Caki2 (cell line): Measurements from ENCODE around the gene KIF23. TPM values are rescaled to one million over a fixed set of nuclear protein-coding genes. Genes with fewer than 3 reads are reported as not detected.

Experiments
- DNase-seq: peaks from one replicate; pipeline ENCODE4 v3.0.0-alpha.2; 2015; ENCODE audit warnings: low read depth
- in situ Hi-C: cut with HindIII; loops from 2 replicates; pipeline ENCODE4 v1.10.0; 2016; ENCODE audit warnings: low sequenced_read_pairs, low pct_unique_long_range_greater_than_20kb, mixed read lengths
- total RNA-seq: library from RNA; depleted of rRNA; stranded (reverse); fragments of >200 nt; shearing (Covaris generic); gene quantifications from 2 replicates; pipeline ENCODE4 v1.2.3, GENCODE V29; 2014; ENCODE audit warnings: low replicate concordance

KIF23 gene
- total RNA-seq, 1 experiment from 2014 or later: 25.1 TPM

DNA sequence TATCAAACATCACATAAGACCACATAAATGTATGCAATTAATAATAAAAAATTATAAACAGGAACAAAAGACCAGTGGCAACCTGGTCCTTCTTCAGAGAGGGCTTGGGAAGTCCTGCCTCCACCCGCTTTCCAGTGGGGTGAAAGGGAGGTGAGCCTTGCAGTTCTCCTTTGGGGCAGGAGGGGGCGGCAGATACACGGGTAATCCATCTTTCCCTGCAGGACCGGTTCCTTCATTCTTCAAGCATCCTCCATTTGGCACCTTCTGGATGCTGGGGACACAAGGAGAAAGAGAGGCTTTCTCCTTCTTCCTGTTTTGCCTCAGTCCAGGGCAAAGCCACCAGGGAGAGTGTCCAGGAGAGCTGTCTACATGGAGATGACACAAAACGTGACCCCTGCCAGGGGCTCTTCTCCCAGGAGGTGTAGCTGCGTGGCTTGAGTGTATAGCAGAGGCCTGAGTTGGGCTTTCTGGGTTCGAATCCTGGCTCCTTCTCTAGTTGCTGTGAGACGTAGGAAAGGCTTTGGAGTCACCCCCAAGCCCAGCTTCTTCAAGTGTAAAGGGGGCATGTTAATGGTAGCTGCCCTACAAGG lies 61.7 kb downstream of the KIF23 start:
- in situ Hi-C loops: no loop called here
- peak; percentile 78 for DNase-seq

DNA sequence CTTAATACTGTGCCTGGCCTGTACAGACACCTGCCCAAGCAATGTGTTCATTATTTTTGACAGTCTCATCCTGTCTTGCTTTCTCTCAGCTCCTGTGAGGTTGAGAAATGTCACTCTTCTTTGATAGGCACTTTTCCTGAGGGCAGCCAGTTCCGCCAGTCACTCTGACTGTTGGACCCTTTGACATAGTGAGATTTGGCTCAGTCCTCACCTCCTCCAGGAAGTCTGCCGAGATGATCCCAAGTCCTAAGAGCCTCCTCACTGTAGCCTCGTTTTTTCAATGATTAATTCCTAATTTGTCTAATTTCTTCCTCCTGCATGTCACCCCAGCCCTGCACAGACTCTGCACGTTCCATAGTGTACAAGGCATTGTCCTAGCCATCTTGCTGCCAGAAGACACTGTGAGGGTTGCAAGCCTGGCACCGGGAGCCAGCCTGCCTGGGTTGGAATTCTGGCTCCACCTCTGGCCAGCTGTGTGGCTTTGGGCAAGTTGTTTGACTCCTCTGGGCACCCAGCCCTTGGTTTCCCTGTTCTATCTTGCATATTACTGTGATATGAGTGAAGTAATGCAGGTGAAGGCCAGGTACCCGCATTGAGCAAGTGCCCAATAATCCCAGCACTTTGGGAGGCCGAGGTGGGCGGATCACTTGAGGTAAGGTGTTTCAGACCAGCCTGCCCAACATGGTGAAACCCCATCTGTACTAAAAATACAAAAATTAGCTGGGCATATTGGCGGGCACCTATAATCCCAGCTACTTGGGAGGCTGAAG lies 62.7 kb downstream of the KIF23 start:
- in situ Hi-C loops: no loop called here

DNA sequence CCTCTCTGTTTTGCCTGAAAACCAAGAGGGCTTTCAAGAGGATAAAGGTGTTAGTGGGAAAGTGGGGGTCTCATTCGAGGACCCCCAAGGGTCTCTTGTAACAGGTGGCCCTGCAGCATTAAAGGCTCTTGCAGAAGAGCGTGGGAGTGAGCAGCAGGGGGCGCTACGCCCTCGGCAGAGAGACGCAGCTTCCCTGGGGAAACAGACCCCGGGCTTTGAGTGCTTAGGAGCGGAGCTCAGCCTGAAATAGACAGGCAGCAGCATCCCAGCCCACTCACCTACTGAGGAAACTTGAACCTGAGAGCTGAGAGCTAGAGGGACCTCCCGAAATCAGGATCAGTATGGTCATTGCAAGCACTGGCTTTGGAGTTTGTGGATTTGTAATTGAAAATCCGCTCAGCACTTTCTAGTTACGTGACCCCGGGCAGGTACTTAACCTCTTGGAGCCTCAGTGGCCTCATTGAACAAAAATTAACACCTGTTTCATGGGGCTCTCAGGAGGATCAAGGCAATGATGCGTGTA lies 64.2 kb downstream of the KIF23 start:
- in situ Hi-C loops: no loop called here

More for the DNA sequence above, 62.7 kb downstream of the KIF23 start:
- DNase-seq: no peak

DNA sequence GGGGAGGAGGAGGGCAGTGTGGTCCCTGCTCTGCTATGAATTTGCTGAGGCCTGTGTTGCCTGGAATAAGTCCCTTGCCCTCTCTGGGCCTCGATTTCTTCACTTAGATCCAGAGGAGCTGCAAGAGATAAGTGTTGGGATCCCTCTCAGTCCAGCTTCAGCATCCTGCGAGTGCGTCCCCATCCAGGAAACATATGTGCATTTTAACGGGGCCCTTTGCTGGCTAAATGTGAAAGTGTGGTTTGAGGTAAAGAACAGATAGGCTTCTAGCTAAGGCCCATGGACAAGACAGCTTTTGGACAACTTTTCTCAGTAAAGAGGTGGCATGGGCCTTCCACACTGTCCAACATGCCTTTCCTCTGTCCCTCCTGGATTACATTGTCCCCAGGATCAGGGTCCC lies 64.9 kb downstream of the KIF23 start:
- in situ Hi-C loops: no loop called here
- DNase-seq: no peak

More for the DNA sequence above, 64.2 kb downstream of the KIF23 start:
- DNase-seq: peak; percentile 47

DNA sequence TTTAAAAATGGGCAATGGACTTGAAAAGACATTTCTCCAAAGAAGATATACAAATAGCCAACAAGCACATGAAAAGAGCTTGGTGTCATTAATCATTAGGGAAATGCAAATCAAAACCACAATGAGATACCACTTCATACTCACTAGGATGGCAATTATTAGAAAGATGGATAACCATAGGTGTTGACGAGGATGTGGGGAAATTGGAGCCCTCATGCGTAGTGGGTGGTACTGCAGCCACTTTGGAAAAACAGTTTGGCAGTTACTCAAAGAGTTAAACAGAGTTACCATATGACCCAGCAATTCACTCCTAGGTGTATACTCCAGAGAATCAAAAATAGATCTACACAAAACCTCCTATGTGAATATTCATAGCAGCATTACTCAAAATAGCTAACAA lies 65.8 kb downstream of the KIF23 start:
- in situ Hi-C loops: no loop called here
- no peak for DNase-seq

DNA sequence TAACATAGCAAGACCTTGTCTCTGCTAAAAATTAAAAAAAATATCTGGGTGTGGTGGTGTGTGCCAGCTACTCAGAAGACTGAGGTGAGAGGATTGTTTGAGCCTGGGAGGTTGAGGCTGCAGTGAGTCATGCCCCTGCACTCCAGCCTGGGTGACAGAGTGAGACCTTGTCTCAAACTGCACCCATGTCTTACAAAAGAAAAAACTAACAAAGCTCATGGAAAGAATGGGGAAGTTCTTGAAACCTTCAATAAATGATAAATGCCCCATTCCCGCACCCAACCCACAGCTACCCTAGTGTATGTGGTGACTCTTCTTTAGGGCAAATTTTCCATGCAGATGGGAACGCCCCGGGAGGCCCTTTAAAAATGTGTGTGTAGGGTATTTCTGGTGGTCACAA lies 66.8 kb downstream of the KIF23 start:
- in situ Hi-C loops: no loop called here
- DNase-seq: peak; percentile 11

DNA sequence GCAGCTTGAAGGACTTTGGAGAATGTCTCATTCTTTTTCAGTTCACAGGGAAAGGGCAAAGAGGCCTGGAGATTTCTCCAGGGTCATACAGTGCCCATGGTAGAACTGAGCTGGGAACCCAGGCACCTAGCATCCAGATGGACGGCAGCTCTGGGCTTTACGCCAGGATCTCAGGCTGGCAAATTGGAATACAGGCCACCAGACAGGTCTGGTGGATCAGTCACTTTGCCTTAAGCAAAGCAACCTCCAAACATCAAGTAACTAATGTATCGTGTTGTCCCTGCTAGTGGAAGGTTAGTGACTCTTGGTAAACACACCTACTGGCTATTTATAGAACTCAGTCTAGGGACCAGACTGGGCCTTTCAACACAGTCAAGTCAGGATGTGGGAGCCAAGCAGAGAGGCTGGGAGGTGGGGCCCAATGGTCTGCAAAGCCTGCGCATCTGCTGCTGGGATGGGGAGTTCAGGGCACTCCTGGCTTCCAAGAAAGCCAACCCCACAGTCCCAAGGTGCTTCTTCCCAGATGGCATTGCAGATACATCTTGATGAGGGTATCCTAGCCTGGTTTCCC lies 68.6 kb downstream of the KIF23 start:
- in situ Hi-C loops: no loop called here
- DNase-seq: no peak

DNA sequence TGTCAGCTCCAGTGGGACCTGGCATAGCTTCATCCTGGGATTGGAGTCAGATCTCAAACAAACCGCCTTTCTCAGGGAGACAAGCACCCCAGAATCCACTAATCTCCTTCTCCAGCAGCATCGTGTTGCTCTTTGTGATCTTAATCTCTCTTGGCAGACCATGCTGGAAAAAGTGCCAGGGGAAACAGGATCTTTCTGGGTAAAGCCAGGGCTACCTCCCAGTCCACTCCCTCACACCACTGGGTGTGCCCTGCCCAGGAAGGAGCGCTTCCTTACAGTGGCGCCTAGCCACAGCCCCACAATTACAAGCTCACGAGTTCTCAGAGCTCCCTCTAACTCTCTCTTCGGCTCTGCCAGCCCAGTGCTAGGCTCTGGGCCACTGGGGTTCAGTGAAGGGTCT lies 70.7 kb downstream of the KIF23 start:
- in situ Hi-C loops: no loop called here
- no peak for DNase-seq

DNA sequence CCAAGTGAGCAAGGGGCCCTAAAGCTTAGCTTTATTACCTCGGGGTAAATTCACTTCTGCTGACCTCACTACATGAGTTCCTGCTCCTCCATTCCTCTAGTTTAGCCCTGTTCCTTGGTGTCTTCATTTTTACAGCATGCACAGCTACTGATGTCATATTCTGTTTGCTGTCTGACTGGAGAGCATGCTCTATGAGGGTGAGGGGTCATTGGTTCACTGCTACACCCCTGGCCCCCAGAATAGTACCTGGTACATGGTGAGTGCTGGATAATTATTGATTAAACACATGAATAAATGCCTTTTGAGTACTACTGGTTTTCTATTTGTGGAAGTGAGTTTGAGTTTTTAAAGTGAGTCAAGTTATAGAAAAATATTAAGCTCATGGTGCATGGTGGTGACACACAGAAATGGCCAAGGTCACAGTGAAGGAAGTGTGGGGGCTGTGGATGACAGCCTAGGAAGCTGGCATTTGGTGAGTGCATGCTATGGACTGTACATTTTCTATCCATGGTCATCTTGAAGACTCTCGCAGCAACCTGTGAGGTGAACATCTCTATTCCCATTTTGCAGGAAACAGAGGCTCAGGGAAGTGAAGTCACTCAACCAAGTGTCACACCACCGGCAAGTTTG lies 72.4 kb downstream of the KIF23 start:
- no peak for DNase-seq
- in situ Hi-C loops: no loop called here

DNA sequence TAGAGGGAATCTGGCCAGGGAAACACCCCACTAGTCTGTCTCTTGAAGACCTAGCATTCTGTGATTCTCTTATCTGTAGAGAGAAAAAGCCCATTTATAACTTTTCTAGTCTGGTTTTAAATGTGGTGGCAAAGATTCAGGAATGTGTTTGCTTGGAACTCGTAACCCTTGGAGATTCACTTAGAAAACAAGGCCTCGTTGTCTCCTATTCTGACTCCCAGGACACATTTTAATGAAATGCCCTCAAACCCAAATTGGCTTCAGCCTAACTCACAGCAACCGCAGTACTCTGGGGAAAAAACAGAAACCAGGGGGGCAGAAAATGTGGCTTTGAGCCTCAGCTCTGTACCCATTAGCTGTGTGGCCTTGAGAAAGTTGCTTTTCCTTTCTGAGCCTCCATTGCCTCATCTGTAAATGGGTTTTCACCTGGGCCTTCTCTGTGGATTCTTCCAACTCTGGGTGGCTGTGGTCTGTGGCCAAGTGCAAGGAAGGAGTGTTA lies 75.0 kb downstream of the KIF23 start:
- in situ Hi-C loops: no loop called here
- DNase-seq: no peak

DNA sequence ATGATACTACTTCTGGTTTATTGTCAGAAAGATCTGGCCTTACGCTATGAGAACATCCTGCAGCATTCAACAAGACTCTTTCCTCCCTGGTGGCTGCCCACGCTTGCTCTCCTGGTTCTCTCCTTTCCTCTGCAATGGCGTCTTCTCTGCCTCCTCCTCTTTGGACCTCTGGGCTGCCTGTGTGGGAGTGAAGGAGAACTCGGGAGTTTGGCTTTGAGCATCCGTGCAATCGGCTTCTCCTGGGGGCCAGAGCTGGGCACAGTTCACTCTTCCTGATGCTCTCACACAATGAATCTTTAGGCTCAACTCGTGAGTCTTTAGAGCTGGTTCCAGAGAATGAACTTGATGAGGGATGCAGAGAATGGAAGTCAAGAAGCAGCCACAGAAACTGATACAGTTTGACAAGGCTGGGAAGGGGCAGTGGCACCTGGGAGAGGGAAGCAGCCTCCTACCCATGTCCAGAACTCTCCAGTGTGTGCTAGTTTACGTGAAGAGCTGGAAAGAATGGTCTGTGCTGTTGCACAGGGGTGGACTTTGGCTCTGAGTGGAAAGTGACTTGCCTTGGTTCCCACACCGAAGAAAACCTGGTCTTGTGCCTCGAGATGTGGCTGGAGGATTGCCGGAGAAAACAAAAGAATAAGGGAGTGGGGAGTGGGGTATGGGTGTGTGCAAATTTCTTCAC lies 76.3 kb downstream of the KIF23 start:
- in situ Hi-C loops: no loop called here
- no peak for DNase-seq

DNA sequence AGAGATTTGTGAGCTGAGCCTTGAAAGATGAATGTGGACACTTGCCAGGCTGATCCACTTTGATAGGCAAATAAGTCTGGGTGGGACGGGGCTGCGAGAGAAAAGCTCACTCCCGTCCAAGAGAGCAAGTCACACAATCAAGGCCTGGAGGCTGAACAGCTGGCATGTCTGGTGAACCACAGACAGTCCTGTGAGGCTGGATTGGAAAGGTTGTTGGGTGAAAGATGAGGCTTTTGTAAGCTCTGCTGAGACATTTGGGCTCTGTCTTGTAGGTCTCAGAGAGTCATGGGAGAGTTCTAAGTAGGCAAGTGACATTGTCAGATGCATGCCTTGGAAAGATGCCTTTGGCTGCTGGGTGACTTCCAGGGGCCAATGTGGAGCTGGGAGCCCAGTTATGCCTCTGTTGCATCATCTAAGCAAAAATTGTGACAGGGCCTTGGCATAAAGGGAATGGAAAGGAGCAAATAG lies 76.9 kb downstream of the KIF23 start:
- no peak for DNase-seq
- in situ Hi-C loops: no loop called here

DNA sequence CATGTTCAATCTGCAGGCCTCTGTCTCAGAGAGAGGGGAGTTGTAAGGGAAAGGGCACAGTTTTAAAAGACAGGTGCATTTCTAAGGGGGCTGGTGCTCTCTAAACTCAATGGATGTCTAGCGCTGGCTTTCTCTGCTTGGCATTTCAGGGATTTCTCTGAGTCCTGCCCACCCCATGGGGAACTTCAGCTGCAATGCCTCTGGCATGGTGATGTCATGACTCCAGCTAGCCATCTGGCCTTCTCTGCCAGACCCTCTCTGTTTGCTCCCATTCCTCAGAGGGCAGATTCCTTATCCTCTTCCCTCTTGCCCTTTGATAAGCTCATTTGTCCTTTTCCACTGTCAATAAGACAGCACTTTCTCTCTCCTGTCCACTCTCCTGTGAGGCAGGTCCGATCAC lies 79.3 kb downstream of the KIF23 start:
- in situ Hi-C loops: no loop called here
- no peak for DNase-seq

DNA sequence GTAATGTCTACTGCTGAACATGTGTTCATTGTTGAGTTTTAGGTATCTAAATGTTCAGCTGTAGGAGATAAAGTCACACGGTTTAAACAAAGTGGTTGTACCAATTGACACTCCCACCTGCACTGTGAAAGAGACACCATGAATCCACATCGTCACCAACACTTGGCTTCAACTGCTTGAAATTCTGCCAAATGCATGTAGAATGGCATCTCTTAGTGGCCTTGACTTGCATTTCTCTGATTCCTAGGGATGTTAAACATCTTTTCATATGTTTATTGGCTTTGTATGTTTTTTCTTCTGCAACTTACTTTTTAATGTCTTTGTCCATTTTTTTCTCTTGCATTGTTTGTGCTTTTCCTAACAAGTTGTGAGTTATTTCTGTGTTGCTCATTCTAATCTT lies 81.9 kb downstream of the KIF23 start:
- DNase-seq: no peak
- in situ Hi-C loops: no loop called here

DNA sequence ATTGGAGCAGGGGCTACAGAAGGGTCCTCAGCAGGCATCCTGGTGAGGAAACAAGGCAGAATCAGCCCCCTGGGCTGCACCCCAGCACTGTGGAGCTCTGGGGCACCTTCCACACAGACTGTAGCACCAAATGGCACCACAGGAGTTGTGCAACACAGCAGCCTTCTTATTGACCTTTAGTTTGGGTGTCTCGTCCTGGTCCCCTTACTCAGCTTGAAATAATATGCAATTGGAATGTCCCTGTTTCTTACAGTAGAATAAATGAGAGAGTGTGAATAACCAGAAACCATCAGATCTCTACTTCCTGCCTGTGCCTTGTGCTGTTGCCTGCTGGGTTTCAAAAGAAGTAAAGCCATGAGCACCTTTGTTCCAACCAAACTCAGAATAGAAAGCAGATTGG lies 82.9 kb downstream of the KIF23 start:
- in situ Hi-C loops: no loop called here
- no peak for DNase-seq

DNA sequence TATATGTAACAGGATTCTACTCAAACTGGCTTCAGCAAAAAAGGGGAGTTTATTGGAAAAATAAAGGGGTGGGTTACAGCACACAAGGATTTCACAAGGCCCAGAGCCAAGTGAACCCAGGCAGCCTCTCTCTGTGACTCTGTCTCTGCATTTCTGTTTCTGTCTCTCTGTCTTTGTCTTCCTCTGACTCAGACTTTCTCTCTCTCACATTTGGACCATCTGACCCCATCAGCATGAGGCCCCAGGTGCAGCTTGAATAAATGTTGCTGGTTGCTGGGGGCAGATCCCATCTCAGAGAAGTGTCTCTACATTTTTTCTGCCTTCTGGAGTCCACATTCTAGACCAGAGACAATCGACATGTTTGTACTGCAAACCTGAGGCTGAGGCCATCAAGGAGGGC lies 83.5 kb downstream of the KIF23 start:
- in situ Hi-C loops: no loop called here
- DNase-seq: no peak
